ENCODE measurements around the gene MBD3.
A peak's percentile ranks its signal among the peaks of the same experiment; 100 is the strongest.

The MBD3 gene

GRCh38 chr19:1571358-1571757, 21.3 kb downstream of the MBD3 start:
- DNase-seq (ENCODE audit: low spot score) = no peak

- DNase-seq (ENCODE audit: low spot score) = no peak
Measured at GRCh38 chr19:1570836-1571235, 21.8 kb downstream of the MBD3 start.

- DNase-seq (ENCODE audit: low spot score) = no peak
Measured at GRCh38 chr19:1569997-1570396, 22.7 kb downstream of the MBD3 start.

GRCh38 chr19:1568320-1569019, 24.2 kb downstream of the MBD3 start, which contains the start of gene MEX3D:
MEX3D (minus strand) TSS chr19:1568325; CDS start chr19:1568058, 267 bp downstream.
- peak; percentile 80 for DNase-seq (ENCODE audit: low spot score)

GRCh38 chr19:1567848-1568227, 24.8 kb downstream of the MBD3 start:
- DNase-seq (ENCODE audit: low spot score) = peak; percentile 35

- no peak for DNase-seq (ENCODE audit: low spot score)
Measured at GRCh38 chr19:1567116-1567847, 25.4 kb downstream of the MBD3 start.

GRCh38 chr19:1566392-1567115, 26.1 kb downstream of the MBD3 start:
- DNase-seq (ENCODE audit: low spot score) = no peak

GRCh38 chr19:1563251-1563650, 29.4 kb downstream of the MBD3 start:
- no peak for DNase-seq (ENCODE audit: low spot score)

- DNase-seq (ENCODE audit: low spot score) = no peak
Measured at GRCh38 chr19:1561236-1561842, 31.3 kb downstream of the MBD3 start.

- DNase-seq (ENCODE audit: low spot score) = no peak
Measured at GRCh38 chr19:1560286-1560882, 32.3 kb downstream of the MBD3 start.

GRCh38 chr19:1558552-1558951, 34.1 kb downstream of the MBD3 start:
- DNase-seq (ENCODE audit: low spot score) = no peak

- DNase-seq (ENCODE audit: low spot score) = no peak
Measured at GRCh38 chr19:1556390-1557070, 36.1 kb downstream of the MBD3 start.

- no peak for DNase-seq (ENCODE audit: low spot score)
Measured at GRCh38 chr19:1555487-1556389, 36.9 kb downstream of the MBD3 start.

GRCh38 chr19:1554968-1555367, 37.7 kb downstream of the MBD3 start:
- no peak for DNase-seq (ENCODE audit: low spot score)

- no peak for DNase-seq (ENCODE audit: low spot score)
Measured at GRCh38 chr19:1553415-1553814, 39.2 kb downstream of the MBD3 start.

- DNase-seq (ENCODE audit: low spot score) = no peak
Measured at GRCh38 chr19:1551068-1552040, 41.3 kb downstream of the MBD3 start.

- no peak for DNase-seq (ENCODE audit: low spot score)
Measured at GRCh38 chr19:1549332-1549945, 43.2 kb downstream of the MBD3 start.

- no peak for DNase-seq (ENCODE audit: low spot score)
Measured at GRCh38 chr19:1540365-1540925, 52.2 kb downstream of the MBD3 start.
